ENCODE measurements around the gene ATP5F1B.

ATP5F1B gene

DNA sequence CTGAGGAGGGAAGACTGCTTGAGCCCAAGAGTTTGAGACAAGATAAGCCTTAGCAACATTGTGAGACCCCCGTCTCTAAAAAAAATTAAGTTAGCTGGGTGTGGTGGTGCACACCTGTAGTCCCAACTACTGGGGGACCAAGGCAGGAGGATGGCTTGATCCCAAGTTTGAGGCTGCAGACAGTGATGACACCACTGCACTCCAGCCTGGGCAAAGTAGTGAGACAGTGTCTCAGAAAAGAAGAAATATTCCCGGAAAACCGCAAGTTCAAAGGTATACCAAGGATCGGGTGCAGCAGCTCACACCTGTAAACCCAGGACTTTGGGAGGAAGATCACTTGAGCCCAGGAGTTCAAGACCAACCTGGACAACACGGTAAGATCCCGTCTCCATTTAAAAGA lies 36.5 kb upstream of the ATP5F1B start:
- DNase-seq (ENCODE audit: low read depth in 2 of 2): no peak
- H3K4me3 ChIP-seq (replicated peaks in 1 of 2; ENCODE audit: low read depth in 2 of 2, low read length in 2 of 2): no peak overlapping the region
- TF ChIP-seq, protein P1, sequence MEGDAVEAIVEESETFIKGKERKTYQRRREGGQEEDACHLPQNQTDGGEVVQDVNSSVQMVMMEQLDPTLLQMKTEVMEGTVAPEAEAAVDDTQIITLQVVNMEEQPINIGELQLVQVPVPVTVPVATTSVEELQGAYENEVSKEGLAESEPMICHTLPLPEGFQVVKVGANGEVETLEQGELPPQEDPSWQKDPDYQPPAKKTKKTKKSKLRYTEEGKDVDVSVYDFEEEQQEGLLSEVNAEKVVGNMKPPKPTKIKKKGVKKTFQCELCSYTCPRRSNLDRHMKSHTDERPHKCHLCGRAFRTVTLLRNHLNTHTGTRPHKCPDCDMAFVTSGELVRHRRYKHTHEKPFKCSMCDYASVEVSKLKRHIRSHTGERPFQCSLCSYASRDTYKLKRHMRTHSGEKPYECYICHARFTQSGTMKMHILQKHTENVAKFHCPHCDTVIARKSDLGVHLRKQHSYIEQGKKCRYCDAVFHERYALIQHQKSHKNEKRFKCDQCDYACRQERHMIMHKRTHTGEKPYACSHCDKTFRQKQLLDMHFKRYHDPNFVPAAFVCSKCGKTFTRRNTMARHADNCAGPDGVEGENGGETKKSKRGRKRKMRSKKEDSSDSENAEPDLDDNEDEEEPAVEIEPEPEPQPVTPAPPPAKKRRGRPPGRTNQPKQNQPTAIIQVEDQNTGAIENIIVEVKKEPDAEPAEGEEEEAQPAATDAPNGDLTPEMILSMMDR (IDR thresholded peaks at IDR 0.05; ENCODE audit: low read depth, low read length): no peak

DNA sequence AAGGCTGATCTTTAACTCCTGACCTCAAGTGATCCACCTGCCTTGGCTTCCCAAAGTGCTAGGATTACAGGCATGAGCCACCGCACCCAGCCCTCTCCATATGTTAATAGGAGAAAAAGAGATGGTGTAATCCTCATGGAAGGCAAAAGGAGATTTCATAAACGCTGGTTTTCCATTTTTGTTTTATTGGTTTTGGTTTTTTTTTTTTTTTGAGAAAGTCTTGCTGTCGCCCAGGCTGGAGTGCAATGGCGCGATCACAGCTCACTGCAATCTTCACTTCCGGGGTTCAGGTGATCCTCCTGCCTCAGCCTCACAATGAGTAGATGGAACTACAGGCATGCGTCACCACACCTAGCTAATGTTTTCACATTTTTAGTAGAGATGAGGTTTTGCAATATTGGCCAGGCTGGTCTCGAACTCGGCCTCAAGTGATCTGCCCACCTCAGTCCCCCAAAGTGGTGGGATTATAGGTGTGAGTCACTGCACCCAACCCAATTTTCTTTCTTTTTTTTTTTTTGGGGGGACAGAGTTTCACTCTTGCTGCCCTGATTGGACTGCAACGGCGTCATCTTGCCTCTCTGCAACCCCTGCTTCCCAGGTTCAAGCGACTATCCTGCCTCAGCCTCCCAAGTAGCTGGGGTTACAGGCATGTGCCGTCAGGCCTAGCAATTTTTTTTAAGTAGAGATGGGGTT lies 34.2 kb upstream of the ATP5F1B start:
- TF ChIP-seq, protein P1 (IDR thresholded peaks at IDR 0.05; ENCODE audit: low read depth, low read length): no peak
- H3K4me3 ChIP-seq (replicated peaks in 1 of 2; ENCODE audit: low read depth in 2 of 2, low read length in 2 of 2): no peak overlapping the region
- no peak for DNase-seq (ENCODE audit: low read depth in 2 of 2)

DNA sequence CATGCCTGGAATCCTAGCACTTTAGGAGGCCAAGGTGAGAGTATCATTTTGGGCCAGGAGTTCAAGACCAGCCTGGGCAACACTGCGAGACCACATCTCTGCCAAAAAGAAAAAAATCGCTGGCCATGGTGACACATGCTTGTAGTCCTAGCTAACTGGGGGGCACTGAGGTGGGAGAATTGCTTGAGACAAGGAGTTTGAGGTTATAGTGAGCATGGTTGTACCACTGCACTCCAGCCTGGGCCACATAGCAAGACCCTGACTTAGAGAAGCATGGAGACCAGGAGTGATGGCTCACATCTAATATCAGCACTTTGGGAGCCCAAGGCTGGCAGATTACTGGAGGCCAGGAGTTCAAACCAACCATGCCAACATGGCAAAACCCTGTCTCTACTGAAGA lies 33.1 kb upstream of the ATP5F1B start:
- no peak overlapping the region for H3K4me3 ChIP-seq (replicated peaks in 1 of 2; ENCODE audit: low read depth in 2 of 2, low read length in 2 of 2)
- no peak for DNase-seq (ENCODE audit: low read depth in 2 of 2)
- TF ChIP-seq, protein P1 (IDR thresholded peaks at IDR 0.05; ENCODE audit: low read depth, low read length): no peak

DNA sequence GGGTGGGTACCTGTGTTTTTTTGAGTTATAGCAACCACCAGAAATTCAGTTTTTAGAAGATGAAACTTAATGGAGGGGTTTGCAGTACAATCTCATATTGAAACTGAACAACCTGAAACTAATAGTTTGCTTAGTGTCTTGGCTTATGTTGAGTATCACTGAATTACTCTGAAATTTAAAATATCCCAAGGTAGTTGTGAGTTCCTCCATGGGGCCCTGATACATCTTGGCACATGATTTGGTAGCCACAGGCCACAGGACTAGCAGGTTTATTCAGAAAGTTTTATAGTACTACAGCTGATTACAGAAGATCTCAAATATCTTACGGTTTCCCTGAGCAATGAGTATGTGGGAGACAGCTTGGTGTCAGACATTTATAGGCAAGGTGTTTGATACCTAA lies 31.9 kb upstream of the ATP5F1B start:
- DNase-seq (ENCODE audit: low read depth in 2 of 2): no peak
- no peak overlapping the region for H3K4me3 ChIP-seq (replicated peaks in 1 of 2; ENCODE audit: low read depth in 2 of 2, low read length in 2 of 2)
- TF ChIP-seq, protein P1 (IDR thresholded peaks at IDR 0.05; ENCODE audit: low read depth, low read length): no peak

DNA sequence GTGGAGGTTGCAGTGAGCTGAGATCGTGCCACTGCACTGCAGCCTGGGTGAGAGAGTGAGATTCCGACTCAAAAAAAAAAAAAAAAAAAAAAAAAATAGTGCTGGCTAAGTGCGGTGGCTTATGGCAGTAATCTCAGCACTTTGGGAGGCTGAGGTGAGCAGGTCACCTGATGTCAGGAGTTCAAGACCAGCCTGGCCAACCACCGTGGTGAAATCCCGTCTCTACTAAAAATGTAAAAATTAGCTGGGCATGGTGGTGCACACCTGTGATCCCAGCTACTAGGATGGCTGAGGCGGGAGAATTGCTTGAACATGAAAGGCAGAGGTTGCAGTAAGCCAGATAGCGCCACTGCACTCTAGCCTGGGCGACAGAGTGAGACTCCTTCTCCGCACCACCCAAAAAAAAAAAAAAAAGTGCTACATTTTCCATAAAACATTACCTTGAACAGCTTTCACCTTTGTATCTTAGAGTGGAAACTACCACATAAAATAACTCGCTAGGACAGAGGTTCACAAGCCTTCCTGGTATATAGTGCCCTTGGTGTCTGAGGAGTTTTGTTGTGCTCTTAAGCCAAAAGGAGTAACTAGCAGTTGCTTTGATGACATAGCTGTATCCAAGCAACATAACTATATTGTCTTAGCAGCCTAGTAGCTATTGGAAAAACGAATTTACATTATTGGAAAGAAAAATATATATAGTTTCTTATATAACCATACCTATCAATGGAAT lies 31.2 kb upstream of the ATP5F1B start:
- no peak overlapping the region for H3K4me3 ChIP-seq (replicated peaks in 1 of 2; ENCODE audit: low read depth in 2 of 2, low read length in 2 of 2)
- TF ChIP-seq, protein P1 (IDR thresholded peaks at IDR 0.05; ENCODE audit: low read depth, low read length): no peak
- DNase-seq (ENCODE audit: low read depth in 2 of 2): no peak

DNA sequence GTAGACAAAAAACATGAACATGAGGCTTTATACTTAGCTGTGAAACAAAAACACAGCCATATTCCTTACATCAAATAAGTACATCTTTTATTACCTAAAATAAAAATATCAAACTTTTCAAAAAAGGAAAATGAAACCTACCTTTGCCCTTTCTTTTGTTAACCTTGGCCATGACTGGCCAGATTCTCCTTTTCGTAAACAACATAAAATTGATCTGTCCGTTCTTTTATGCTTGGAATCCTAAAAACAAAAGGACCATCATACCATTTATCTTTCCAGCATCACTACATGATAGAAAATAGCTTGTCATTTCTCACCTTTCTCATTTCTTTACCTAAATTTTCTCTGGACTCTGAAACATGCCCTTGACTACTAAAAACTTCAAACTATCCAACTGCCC lies 25.8 kb upstream of the ATP5F1B start:
- no peak for DNase-seq (ENCODE audit: low read depth in 2 of 2)

More for the DNA sequence above, 25.8 kb upstream of the ATP5F1B start:
- no peak overlapping the region for H3K4me3 ChIP-seq (replicated peaks in 1 of 2; ENCODE audit: low read depth in 2 of 2, low read length in 2 of 2)
- TF ChIP-seq, protein P1 (IDR thresholded peaks at IDR 0.05; ENCODE audit: low read depth, low read length): no peak
